NCI-H1105 treated with DMSO at 0.1 percent for 48 hours (cell line): ENCODE data around the gene PGM2.
A peak's percentile ranks its signal among the peaks of the same experiment; 100 is the strongest.
"Not testable (repeated sequence)": the region's sequence is repeated elsewhere in the genome, so short reads cannot be mapped to it uniquely, and the experiment has no call there.

Source experiments
- DNase-seq: peaks from one replicate; lab custom pipeline; 2025; lab: John Stamatoyannopoulos, UW

PGM2 gene

DNA sequence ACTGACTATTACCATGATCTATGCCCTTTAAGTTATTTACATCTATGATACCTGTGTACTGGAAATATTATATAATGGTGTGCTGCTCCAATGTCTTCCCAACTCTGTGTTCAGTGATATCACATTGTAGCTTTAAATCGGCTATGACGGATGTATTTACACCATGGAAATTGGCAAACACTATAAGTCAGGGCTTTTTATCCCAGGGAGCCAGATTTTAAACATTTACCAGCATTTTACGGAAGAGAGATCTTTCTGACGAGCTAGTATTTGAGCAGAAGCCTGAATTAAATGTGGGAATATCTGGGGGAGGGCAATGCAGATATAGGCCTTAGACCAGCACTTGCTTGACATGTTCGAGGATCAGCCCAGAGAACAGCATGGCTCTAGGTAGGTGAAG, 7.7 kb upstream of the PGM2 start:
- no peak for DNase-seq

DNA sequence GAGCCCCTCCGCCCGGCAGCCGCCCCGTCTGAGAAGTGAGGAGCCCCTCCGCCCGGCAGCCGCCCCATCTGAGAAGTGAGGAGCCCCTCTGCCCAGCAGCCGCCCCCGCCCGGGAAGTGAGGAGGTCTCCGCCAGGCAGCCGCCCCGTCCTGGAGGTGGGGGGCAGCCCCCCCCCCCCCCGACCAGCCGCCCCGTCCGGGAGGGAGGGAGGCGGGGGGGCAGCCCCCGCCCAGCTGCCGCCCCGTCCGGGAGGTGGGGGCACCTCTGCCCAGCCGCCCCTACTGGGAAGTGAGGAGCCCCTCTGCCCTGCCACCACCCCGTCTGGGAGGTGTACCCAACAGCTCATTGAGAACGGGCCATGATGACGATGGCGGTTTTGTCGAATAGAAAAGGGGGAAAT, 6.0 kb upstream of the PGM2 start:
- DNase-seq, result not testable (repeated sequence)

DNA sequence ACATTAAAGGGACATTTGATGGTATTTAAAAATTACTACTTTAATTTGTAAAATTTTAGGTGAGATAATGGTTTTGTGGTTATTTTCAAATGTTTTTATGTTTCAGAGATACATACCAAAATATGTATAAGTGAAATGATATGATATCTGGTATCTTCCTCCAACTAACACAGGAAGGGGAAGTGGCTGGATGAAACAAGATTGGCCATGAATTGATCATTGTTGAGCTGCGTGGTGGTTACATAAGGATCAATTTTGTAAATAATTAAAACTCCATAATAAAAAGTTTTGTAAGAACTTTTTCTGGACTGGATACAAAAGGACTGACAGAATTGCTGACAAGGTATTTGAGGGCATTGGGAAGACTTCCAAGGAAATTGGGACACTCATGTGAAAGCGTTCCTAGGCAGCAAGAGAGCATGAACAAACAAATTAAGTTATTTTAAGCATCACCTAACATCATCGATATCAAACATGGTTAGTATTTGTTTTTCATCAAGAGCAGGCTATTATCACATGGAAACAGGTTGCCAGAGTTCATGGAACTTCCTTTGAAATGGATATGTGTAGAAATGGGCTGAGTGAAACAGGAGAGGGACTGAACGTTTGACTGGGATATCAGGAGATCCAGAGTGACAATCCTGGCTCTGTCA, 4.4 kb upstream of the PGM2 start:
- peak; percentile 68 for DNase-seq

DNA sequence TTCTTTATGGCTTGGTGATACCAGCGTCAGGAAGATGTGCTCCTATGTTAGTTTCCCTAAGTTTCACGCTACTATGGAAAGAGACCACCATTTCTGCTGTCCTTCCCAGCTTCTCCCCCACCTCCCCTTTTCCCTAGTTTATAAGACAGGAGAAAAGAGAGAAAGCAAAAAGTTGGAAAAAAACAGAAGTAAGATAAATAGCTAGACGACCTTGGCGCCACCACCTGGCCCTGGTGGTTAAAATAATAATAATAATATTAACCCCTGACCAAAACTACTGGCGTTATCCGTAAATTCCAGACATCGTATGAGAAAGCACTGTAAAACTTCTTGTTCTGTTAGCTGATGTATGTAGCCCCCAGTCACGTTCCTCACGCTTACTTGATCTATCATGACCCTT, 985 bp upstream of the PGM2 start:
- not testable (repeated sequence) for DNase-seq

DNA sequence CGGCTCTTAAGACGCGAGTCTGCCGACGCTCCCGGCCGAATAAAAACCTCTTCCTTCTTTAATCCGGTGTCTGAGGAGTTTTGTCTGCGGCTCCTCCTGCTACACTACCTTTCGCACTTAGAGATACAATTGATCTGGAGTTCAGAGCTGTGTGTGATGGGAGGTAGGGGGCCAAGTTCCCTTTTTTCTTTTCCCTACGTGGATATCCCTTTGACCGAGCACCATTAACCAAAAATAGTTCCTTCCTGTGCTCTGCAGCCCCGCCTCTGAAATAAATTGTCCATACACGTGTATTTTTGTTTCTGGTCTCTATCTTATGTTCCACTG, 555 bp upstream of the PGM2 start:
- no peak for DNase-seq

DNA sequence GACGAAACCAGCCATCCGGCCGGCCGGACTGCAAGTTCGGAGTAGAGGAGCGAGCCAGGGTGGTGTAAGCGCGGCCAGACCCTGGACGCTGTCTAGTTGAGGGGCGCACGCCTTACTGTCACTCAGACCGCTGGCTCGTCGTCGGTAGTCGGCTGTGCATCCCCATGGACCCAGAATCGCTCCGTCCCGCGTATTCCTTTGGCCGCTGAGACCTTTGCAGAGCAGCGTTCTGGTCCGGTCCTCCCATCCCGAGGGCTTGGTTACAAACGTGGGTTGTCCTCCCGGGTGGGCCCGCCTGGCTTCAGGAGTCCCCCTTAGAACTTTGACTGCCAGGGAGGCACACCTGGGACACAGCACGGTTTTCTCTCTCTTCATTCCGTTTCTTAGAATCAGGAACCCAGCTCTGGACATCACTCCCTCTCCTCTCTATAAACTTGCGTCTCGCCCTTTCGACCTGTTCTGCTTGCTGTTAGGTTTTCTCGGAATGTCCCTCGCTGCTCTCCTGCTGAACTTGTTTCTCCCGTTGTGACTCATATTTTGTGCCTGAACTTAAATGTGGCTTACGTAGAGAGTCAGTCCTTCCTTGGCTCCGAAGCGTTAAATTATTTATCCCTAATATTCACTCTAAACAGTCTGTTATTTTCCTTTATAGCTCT, 672 bp downstream of the PGM2 start:
- DNase-seq, result no peak

DNA sequence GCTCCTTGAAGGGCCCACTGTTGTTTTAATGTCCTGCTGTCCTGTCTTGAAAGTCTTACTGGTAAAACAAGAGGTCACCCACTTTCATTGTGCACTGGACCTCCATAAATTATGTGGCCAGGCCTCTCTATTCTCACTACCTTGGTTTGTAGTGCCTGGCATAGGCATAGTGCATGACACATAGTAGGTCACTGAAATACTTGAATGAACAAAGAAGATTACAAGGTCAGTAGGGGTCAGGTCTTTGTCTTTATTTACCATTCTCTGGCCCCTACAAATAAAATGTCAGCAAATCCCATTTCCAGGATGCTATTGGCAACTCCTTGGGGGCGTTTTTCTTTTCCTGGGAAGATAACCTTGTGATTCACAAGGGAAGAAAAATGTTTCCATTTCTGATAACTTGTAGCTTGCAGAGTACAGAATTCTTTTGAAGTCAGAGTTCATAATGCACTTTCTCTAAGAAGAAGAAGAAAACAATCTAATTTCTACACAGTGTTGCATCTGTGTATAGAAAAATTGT, 1.4 kb downstream of the PGM2 start:
- no peak for DNase-seq

DNA sequence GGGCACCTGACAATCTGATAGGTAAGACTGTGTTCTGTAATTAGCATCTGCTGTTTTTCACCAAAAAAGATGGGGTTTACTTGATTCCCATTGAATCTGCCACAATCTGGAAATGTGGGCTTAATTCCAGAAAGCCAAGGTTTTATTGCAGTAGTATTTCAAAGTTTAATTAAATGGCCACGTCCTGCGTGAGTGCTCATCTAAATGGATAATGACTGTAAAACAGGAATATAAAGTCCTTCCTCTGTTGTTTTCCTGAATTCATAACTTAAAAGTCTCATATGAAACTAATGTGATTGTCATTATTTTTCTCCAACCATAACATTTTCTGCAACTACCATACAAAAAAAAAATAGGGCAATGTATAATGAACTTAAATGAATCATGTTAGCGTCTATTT, 2.4 kb downstream of the PGM2 start:
- DNase-seq, result no peak

DNA sequence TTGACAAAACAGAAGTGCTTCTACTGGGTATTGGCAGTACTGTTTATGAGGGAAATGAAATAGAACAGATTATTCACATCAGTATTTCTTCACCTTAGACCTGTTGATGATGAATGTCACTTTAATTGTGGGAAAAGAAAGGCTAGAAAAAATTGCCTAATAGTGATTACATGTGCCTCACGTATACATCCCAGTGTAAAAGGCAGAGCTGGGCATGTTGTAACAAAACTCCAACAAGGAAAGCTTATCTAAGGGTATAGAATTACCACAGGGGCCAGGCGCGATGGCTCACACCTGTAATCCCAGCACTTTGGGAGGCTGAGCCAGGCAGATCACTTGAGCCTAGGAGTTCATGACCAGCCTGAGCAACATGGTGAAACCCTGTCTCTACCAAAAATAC, 4.2 kb downstream of the PGM2 start:
- peak; percentile 37 for DNase-seq

DNA sequence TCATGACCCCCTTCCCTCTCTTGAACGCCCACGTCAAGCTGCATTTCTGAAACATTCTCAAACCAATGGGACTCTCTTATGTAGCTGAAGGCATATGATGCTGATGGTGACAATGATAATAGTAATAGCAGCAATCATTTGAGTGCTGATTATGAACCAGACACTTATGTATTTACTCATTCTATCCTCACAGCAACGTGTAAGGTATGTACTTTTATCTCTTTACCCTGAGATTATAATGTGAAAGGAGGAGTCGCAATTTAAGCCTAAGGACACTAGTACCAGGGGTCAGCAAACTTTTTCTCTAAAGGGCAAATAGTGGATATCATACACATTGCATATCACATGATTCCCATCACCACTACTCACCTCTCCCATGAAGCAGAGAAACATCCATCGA, 8.5 kb downstream of the PGM2 start:
- no peak for DNase-seq

DNA sequence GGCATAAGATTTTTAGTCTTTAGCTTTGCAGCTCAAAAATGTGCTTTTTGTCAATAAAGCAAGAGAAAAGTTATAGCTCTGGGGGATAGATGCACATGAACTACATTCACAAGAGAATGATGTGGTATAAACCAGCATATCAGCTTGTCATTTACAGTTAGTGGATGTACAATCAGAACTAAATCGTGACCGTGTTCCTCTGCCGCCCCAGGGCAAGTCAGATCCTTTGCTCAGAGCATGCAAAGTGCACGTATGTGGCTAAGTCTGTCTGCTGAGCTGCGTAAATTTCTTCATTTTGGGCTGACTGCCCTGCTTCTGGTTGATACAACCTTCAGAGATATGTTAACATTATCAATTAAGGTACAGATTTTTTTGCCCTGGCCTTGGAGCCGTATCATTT, 9.3 kb downstream of the PGM2 start:
- DNase-seq, result no peak

DNA sequence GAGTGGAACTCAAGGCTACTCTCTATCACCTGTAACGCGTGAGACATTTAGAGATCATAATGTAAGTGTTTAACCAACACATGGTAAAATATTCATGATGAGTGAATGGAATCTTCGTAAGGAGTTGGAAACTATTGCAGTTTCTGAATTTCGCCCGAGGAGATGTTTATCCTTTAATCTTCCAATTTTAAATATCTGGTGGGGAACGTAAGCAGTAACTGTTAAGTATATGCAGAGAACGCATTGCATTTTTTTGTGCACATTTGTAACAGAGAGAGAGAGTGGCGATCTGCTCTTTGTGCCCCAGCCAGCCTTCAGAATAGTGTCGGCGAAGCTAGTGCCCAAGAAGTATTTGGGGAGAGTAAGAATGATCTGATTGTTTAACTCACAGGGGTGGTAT, 9.8 kb downstream of the PGM2 start:
- DNase-seq, result no peak

DNA sequence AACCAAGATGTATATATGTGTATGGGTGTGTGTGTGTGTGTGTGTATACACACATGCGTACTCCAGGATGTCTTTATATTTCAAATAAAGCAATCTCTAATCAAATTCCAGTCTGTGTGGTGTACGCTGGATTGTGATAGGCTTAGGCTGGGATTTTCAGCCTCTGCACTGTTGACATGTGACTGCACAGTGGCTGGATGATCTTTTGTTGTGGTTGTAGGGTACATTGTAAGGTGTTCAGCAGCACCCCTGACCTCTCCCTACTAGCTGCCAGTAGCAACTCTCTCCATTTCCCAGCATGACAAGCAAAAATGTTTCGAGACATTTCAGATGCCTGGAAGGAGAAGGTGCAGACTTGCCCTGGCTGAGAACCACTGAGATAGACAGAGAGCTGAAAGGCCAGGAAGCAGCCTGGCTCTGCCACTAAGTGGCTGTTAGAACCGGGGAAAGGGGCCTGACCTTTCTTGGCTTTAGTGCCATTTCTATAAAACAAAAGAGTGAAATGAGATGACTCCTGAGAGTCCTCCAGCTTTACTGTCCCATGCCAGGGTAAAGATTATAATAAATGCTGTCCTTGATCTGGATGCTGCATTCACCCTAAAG, 10.5 kb downstream of the PGM2 start:
- DNase-seq, result no peak

DNA sequence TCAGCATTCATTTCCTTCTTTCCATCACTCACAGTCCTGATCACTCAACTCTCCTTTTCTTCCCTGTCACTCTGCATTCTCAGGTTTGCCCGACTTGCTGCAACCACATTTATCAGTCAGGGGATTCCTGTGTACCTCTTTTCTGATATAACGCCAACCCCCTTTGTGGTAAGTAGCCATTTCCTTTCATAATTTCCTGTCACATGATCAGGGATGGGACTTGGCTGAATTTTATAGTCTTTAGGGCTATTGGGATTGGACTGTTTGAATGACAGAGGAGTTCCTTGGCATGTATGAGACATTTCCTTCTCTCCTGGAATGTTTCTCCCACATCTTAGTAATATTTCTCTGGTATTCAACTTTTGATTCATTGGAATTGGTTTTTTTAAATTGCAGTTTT, 11.0 kb downstream of the PGM2 start:
- DNase-seq, result no peak

DNA sequence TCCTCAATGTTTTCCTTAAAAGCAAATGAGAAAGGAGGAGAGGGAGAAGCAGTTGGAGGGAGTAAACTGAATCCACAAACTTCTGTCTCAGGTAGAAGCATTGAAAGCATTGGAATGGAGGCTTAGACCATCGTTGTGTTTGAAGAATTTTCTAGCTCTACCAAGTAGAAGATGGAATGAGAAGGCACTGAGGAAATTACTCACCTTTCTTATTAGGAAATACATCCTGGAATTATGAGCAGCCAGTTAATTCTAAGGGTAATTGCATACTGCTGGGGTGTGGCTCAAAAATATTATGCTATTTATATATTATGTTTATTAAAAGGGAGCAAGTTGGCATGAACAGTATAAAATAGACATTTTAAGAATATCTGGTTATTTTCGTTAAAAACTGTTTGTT, 12.9 kb downstream of the PGM2 start:
- no peak for DNase-seq

DNA sequence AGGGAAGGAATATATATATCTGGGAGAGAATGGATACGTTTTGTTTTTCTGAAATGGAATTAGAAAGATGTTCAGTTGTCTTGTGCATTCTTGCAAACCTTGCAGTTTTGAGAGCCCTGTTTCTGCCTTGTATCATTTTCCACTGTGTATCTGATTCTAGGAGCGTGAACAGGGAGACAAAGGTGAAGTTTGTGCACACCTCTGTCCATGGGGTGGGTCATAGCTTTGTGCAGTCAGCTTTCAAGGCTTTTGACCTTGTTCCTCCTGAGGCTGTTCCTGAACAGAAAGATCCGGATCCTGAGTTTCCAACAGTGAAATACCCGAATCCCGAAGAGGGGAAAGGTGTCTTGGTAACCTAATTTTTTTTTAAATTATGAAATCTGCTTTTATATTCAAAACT, 17.7 kb downstream of the PGM2 start:
- no peak for DNase-seq

DNA sequence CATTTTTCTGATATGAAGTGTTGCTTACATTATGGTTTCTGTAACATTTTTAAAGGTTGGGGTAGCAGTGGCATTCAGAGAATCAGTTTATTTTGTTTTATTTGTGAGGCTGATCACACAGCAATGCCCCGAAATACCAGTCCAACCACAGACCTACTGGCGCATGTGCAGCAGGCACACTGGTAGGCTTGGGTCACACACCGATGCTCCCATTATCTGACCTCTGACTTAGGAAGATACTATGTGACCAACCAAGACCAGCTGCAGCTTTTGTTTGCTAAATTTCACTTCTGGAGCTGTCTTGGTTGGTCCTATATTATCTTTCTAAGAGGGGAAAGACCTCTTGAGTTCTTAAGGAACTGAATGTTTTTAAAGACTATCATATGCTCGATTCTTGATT, 18.7 kb downstream of the PGM2 start:
- DNase-seq, result no peak

DNA sequence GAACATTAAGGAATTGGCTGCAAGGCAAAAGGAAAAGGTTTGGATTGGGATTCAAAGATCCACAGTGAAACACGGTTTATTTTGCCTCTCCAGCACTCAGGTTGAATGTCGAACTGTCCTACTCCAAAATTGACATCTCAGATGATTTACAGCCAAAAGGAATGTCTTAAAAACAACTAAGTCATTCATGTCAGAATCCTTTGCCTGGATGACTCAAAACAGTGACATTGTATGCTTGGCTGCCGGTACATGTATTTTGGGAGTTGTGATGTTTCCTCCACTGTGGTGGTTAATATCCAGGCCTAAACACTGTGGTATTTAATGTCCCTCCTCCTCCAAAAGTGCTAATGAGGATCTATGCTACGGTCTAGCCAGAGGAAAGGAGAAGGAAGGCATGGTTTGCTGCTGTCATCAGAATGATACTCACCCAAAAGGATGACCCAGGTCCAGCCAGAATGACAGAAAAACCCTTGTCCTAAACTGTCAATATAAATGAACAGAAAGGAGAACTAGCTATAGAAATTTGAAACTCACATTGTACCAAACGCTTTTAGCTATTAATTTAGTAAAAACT, 20.9 kb downstream of the PGM2 start:
- no peak for DNase-seq

DNA sequence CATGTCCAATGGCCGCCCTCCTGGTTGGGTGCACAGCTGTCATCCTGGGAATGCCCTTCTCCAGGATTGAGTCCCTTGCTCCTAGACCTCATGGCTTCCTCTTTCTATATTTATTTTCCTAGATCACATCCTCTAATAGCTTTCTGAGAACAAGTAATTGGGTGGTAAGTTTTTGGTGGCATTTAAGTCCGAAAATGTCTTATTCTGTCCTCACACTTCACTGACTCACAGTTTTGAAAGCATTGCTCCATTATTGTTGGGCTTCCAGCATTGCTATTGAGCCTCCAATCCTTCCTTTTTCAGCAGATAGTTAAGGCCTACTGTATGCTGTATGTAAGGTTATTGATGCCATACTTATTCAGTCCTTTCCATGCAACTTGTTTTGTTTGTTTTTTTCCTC, 25.9 kb downstream of the PGM2 start:
- no peak for DNase-seq

DNA sequence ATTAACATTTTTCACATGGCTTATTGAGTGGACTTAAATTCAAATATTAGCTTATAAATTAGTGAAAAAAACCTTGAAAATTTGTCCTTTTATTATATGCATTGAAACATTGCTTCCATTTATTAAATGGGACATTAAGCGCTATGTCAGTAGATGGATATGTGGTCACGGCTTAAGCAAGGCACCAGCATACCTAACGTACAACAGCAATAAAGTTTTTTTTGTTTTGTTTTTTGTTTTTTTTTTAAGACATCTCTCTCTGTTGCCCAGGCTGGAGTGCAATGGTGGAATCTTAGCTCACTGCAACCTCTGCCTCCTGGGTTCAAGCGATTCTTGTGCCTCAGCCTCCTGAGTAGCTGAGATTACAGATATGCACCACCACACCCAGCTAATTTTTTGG, 31.6 kb downstream of the PGM2 start:
- no peak for DNase-seq

DNA sequence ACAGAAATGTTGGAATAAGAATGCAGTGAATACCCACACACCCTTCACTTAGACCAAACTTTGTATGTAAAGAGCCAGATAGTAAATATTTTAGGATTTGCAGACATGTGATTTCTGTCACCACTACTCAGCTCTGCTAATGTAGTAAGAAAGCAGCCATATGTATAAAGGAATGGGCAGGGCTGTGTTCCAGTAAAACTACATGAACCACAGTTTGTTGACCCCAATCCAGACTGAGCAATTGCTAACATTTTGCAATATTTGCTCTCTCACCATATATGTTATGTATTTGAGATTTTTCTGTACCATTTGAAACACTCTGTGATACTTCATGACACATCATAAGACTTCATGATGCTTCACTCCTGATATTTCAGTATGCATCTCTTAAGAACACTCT, 32.4 kb downstream of the PGM2 start:
- no peak for DNase-seq

DNA sequence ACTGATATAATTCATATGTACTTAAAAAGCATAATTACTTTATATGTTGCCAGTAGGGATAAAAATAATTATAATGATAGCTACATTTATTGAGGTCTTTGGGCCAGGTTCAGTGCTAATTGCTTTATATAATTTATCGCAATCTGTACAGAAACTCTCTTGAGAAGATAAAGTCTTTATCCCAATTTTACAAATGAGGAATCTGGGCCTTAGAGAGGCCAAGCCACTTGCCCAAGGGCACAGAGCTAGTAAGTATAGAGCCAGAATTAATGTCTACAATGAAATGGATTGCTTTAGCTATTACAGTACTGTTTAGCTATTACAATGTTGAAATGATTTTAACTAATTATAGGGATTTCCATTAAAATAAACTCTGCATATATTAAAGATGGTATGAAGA, 33.8 kb downstream of the PGM2 start:
- DNase-seq, result no peak

DNA sequence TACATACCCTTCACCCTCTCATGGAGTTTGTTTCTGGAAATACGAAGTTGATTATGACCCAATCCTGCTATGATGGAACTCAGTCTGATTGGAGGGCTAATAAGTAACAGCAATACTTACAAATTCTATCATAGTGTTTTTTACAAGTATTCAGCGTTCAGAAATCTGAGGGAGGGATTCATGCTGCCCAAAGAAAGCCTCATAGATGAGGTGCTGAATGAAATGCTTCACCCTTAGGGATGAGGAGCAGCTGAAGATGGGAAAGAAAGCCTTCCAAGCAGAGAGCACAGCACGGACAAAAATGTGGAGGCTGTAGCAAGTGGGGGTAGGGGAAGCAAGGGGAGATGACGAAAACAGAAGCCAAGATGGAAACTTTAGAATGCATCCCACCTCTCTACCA, 36.5 kb downstream of the PGM2 start:
- DNase-seq, result no peak
